Activated T-cell treated with anti-CD3 and anti-CD28 coated beads for 1 hour (primary cell): ENCODE results near the gene DNMT1.
"Not testable (repeated sequence)": the region's sequence is repeated elsewhere in the genome, so short reads cannot be mapped to it uniquely, and the experiment has no call there.

Experiments
- DNase-seq: peaks from one replicate; pipeline ENCODE4 v3.0.0-alpha.2; 2020; ENCODE audit warnings: low read depth

DNMT1 gene

GRCh38 chr19:10194500-10195198 is at the start of gene DNMT1:
Gene DNMT1, minus strand, starts transcription at chr19:10194953. Its CDS starts 54 bp downstream, at chr19:10194899.
- peak; percentile 95 for DNase-seq

GRCh38 chr19:10243606-10244005 is 48.9 kb upstream of the DNMT1 start:
- DNase-seq: no peak

DNA sequence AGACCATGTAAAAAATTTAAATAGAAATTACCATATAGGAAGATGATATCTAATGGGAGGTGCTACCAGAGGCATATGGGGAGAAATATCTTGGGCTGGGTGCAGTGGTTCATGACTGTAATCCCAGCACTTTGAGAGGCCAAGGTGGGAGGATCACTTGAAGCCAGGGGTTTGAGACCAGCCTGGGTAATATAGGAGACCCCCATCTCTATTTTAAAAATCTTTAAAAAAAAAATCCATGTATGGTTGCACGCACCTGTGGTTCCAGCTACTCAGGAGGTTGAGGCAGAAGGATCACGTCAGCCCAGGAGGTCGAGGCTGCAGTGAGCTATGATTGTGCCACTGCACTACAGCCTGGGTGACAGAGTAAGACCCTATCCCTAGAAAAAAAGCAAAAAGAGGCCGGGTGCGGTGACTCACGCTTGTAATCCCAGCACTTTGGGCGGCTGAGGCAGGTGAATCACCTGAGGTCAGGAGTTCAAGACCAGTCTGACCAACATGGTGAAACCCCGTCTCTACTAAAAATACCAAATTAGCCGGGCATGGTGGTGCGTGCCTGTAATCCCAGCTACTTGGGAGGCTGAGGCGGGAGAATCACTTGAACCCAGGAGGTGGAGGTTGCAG is 47.2 kb upstream of the DNMT1 start:
- not testable (repeated sequence) for DNase-seq

- DNase-seq: no peak
Observed at GRCh38 chr19:10238172-10238783, 43.5 kb upstream of the DNMT1 start.

DNA sequence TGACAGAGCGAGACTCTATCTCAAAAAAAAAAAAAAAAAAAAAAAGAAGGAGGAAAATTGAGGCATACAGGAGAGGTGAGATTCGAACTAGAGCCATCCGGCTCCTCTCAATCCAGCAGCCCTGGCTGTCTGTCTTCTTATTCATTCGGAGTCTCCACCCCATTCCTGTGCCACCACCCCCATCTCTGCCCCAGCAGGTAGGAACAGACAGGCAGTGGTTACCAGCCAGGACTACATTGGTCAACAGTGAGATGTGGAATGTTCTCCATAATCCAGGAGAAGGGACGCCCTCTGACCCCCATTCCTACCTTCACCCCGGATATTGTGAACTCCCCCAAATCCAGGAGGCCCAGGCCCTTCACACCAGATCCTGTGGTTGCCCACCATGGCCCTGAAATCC is 42.9 kb upstream of the DNMT1 start:
- DNase-seq: no peak

DNA sequence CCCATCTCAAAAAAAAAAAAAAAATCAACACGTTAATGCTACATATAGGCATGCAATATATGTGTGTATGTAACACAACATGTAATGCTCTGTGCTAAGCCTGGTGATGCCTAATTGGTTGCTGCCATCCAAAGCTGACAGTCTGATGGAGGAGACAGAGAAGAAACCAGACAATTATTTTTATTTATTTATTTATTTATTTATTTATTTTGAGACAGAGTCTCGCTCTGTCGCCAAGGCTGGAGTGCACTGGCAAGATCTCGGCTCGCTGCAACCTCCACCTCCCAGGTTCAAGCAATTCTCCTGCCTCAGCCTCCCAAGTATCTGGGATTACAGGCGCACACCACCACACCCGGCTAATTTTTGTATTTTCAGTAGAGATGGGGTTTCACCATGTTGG is 40.7 kb upstream of the DNMT1 start:
- DNase-seq: not testable (repeated sequence)

DNA sequence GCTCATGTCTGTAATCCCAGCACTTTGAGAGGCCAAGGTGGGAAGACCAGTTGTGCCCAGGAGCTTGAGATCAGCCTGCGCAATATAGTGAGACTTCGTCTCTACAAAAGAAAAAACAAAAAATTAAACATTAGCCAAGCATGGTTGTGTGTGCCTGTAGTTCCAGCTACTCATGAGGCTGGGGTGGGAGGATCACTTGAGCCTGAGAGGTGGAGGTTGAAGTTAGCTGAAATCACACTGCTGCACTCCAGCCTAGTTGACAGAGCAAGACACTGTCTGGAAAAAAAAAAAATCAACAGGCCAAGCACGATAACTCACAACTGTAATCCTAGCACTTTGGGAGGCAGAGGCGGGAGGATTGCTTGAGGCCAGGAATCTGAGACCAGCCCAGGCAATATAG is 40.2 kb upstream of the DNMT1 start:
- DNase-seq: no peak

DNA sequence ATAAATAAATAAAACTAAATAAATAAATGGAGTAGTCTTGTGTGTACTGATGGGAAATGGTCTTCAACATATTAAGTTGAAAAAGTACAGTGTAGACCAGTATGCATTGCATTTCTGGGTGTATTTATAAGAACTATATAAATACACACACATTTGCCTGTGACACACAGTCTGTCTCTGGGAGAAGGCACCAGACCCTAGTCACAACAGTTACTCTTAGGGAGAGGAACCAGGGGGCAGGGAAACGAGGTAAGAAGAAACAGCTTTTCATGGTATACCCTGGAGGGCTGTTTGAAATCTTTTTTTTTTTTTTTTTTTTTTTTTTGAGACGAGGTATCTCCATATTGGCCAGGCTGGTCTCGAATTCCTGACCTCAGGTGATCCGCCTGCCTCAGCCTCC is 39.2 kb upstream of the DNMT1 start:
- no peak for DNase-seq

DNA sequence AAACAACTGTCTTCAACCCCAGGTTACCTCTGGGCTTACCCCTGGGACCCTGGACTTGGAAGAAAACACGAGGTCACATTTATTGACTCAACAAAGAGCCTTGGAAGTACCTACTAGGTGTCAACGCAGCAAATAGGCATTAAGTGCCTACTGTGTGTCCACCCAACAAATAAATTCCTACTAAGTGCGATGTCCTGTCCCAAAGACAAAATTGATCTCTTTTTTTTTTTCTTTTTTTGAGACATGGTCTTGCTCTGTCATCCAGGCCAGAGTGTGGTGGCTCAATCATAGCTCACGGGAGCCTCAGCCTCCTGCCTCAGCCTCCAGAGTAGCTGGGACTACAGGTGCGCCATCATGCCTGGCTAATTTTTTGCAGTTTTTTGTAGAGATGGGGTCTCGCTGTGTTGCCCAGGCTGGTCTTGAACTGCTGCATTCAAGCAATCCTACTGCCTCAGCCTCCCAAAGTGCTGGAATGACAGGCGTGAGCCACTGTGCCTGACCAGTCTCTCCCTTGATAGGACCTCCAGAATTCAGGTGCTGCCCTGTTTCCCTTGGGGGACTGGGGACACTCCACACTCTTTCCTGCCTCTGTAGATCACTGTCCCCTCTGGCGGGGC is 37.0 kb upstream of the DNMT1 start:
- DNase-seq: no peak

DNA sequence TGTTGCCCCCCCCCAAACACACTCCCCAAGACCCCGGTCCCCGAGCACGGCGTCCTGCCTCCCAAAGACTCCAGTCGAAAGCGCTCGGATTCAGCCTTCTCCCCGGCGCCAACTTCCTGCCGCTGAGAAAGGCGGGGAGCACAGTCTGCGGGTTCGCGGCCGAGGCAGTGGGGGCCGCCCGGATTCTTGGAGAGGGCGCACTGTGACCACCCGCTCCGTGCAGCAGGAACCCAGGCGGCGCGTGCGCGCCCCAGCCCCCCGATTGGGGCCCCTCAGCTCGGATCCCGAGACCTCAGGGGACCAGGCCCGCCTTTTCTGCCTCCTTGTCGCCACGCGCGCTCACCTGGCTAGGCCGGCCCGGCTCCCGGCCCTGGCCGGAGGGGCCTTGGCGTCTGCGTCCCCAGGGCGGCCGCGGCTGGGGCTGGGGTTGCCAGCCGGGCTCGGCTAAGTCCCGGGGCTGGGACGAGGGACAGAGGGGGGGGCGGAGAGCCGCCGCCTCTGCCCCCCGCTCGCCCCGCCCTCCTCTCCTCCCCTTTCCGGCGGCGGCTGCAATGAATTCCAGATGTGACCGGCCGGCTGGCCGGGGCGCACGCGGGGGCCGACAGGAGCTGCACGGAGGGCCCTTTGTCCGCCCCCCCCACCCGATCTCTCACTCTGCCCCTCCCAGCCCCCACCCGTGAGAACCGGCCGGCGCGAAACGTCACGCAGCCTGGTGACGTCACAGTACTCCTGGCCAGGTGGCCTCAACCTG is 36.3 kb upstream of the DNMT1 start, which contains the start of gene S1PR2:
Gene S1PR2 (minus strand): TSS at position 471 of the 751 bp plus-strand sequence. CDS start 6,426 bp downstream, outside the sequence.
- DNase-seq: peak; percentile 59

DNA sequence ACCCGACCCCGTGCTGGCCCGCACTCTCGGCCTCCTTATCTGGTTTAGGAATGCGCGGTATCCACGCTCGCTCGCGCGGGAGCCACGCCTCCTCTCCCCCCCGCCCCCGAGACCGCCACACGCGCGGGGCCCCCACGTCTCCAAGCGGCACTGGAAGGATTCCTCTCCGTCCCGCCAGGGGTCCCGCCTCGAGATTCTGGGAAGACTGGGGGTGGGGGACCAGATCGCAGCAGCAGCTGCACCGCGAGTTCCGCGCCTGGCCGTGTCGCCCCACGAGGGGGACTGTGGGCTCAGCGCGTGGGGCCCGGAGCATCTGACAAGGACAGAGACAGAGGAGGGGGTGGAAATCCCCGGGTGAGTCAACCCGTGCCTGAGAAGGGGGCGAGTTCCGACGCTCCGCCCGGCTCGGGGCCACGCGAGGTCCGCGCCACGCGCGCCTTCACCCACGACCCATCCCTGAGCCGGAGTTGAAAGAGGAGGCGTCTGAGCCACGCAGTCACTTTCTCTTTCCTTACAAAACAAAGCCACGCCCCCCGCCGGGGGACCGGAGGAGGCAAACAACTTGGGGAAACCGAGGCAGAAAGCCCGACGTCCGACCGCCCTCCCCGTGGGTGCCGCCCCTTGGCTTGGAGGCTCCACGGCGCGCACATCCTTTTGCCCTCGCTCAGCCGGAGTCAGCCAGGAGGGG is 35.6 kb upstream of the DNMT1 start:
- peak; percentile 40 for DNase-seq

DNA sequence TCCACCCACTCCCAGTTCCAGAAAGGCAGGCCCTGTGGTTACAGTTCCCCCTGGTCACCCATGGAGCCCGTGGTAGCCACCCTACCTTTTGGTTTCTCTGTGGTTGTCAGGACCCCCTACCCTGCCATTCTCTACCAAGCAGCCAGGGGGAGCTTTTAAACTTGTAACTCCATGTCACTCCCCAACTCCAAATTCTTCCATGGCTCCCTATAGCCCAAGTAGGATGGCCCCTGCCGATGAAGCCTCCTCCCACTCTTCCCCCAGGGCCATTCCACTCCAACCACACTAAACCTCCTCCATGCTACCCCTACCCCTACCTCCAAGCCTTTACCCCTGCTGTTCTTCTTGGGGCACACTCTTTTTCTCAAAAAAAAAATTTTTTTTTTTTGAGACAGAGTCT is 34.2 kb upstream of the DNMT1 start:
- DNase-seq: no peak

GRCh38 chr19:10228393-10228792 is 33.6 kb upstream of the DNMT1 start:
- no peak for DNase-seq

DNA sequence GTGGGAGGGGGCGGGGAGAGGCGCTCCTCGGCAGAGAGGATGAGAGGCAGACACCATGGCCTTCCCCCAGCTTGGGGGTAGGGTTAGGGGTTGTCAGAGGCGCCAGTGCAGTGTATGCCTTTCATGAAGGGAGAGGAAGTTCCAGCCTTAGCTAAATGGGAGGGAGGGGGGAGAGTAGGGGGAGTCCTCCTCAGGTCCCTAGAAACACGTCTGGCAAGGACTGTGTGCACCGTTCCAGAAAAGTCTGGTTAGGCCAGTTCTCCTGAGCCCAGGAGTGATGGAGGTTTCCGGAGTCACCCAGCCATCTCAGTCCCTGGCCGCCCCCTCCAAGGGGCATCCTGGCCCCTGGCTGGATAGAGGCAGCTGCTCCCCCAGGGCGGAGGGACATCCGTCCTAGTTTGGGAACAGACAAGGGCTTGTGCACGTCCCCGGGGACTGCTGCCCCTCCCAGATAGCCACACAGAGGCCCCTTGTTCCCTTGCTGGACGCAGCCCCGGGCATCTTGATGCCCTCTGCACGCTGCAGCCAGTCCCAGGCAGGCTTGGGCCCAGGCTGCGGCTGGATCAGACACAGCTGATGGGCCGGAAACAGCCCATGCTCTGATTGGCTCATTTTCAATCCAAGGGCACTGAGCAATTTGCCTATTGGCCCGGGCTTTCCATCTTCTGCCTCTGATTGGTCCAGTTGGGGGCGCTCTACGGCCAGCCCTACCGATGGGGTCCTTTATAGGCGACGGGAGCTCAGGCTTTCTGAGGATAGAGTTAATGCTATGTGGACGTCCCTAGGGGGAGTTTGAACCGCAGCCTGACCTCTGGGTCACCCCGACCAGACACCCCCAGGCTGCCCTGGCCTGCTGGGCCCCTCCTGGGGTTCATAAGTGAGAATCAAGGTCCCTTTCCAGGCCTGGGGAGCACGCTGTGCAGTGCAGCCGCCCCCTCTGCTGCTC is 32.5 kb upstream of the DNMT1 start:
- no peak for DNase-seq

DNA sequence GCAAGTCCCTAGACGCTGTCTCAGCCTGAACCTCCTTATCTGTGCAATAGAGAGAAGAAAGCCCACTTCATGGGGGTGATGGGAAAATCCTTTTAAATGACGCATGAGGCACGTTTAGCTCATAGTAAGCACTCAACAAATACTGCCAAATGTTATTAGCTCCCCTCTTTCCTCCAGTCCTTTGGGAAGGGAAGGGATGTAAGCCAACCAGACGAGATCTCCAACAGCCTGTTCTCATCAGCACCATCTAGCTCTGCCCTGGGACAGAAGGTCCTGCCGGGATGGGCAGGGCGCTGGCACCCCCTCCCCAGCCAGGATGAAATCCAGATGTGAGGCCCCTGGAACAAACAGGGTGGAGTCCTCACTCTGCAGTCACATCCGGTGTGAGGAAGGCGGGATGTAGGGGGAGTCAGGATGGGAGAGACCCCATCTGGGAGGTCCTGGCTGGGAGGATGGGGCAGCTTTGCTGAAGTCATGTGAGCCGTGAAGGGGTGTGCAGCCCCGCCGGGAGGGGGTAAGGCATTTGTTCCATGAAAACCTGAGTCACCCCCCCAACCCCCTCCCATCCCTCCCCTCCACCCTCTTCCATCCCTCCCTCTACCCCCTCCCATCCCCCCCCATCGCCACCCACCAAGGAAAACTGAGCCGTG is 31.7 kb upstream of the DNMT1 start:
- DNase-seq: no peak

DNA sequence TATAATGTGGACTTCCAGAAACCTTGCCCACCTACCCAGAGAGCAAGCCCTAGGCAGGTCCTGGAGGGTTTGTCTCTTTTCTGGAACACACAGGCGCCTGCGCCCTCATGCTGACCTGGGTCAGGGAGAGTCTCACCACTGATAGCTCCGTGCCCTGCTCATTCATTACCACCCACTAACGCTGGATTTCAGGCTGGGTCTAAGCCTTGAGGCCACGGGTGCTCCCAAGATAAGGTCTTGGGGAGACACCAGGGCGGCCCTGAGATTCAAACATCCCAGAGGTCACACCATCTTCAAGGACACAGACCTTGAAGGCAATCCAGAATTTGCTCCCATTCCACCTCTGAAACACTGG is 31.2 kb upstream of the DNMT1 start:
- DNase-seq: no peak

DNA sequence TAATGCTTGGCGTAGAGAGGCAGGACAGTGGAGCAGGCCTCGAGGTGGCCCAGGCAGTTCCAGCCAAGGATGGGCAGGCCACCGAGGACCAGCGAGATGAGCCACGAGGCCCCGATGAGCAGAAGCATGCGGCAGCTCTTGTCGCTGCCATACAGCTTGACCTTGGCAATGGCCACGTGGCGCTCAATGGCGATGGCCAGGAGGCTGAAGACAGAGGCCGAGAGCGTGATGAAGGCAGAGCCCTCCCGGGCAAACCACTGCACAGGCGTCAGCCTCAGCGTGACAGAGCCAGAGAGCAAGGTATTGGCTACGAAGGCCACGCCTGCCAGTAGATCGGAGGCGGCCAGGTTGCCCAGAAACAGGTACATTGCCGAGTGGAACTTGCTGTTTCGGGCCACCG is 29.6 kb upstream of the DNMT1 start:
- no peak for DNase-seq

- no peak for DNase-seq
Observed at GRCh38 chr19:10223488-10224213, 28.9 kb upstream of the DNMT1 start.

- no peak for DNase-seq
Observed at GRCh38 chr19:10222201-10222890, 27.6 kb upstream of the DNMT1 start.
